Neural cell (in vitro differentiated cells): Measurements from ENCODE around the gene METTL14.

Source experiments
- CTCF ChIP-seq: fragments of 450-650 bp; IDR thresholded peaks from 2 replicates; pipeline ENCODE4 v1.5.1; 2014; ENCODE audit warnings: antibody characterized with exemption, mild to moderate bottlenecking, moderate library complexity; ENCODE audit not compliant: poor library complexity, severe bottlenecking
- EP300 ChIP-seq: fragments of 450-650 bp; conservative IDR thresholded peaks from 2 replicates; pipeline ENCODE4 v1.6.1; 2014; ENCODE audit warnings: antibody characterized with exemption, mild to moderate bottlenecking, moderate library complexity; ENCODE audit not compliant: poor library complexity, severe bottlenecking
- POLR2AphosphoS5 ChIP-seq: IDR thresholded peaks from 2 replicates; pipeline ENCODE4 v1.6.1; 2012
- RAD21 ChIP-seq: fragments of 450-650 bp; conservative IDR thresholded peaks from 2 replicates; pipeline ENCODE4 v1.6.1; 2014; ENCODE audit warnings: antibody characterized with exemption, mild to moderate bottlenecking, moderate library complexity
- REST ChIP-seq: IDR thresholded peaks from 2 replicates; pipeline ENCODE4 v1.6.1; 2012; ENCODE audit warnings: borderline replicate concordance

- TF ChIP-seq POLR2AphosphoS5 (no peak), RAD21 (no peak), CTCF (no peak), EP300 (no peak), REST (no peak)
These were observed 74.3 kb downstream of the METTL14 start for GRCh38 chr4:118759481-118759880.
